ENCODE results near the gene TRAPPC5. TPM values are rescaled to one million over a fixed set of nuclear protein-coding genes. Genes with fewer than 3 reads are reported as not detected.
A peak's percentile ranks its signal among the peaks of the same experiment; 100 is the strongest.

TRAPPC5 gene
- 52.0 TPM for total RNA-seq

- peak; percentile 85 to 89 (median 85) for DNase-seq (ENCODE audit: low read depth in 2 of 3, low spot score in 2 of 3)
Observed at GRCh38 chr19:7680606-7681339, at the start of gene TRAPPC5. TSS of gene TRAPPC5 (plus strand) at chr19:7680833. CDS start at chr19:7682254, 1,421 bp downstream.

- DNase-seq (ENCODE audit: low read depth in 2 of 3, low spot score in 2 of 3), result no peak
Observed at GRCh38 chr19:7631577-7631976, 49.1 kb upstream of the TRAPPC5 start.

- no peak for DNase-seq (ENCODE audit: low read depth in 2 of 3, low spot score in 2 of 3)
Observed at GRCh38 chr19:7632340-7633203, 48.1 kb upstream of the TRAPPC5 start.

DNA sequence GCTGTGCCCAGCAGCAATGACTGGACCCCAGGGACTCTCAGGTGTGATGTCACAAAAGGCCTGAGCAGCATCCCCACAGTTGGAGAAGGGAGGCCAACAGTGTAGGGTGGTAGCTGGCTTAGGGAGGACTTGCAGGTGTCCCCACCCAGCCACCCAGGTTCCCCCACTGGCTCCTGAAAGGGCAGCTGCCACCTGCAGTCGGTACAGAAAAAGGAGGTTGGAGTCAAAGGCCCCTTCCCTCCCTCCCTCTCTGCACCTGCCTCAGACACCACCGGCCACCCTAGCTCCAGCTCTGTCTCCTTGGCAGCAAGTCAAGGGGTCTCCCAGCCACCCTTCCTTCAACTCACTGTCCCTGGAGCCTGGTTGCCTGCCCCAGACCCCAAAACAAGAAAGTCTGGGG is 46.9 kb upstream of the TRAPPC5 start, which contains the start of gene PCP2:
TSS of gene PCP2 (minus strand) at position 22 of the 400 bp plus-strand sequence. CDS start 262 bp downstream, outside the sequence.
- DNase-seq (ENCODE audit: low read depth in 2 of 3, low spot score in 2 of 3), result no peak

- DNase-seq (ENCODE audit: low read depth in 2 of 3, low spot score in 2 of 3), result no peak
Observed at GRCh38 chr19:7635670-7636069, 45.0 kb upstream of the TRAPPC5 start.

DNA sequence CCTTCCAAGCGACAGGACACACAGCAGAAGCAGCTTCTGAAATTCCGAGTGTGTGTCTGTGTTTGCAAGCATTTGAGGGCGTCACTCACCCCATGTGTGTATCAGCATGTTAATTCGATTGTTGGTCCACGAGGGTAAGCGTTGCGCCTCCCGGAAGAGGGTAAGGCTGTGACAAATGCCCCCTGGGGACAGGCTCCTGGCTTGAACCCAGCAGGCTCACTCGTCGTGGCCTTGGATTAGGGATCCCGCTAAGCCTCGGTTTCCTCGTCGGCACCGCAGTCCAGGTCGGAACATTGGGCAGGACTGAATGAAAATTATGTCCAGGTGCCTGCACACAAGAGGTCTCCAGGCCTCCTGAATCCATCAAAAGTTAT is 44.3 kb upstream of the TRAPPC5 start:
- DNase-seq (ENCODE audit: low read depth in 2 of 3, low spot score in 2 of 3), result no peak

- peak; percentile 82 to 88 (median 87) for DNase-seq (ENCODE audit: low read depth in 2 of 3, low spot score in 2 of 3)
Observed at GRCh38 chr19:7636691-7637373, 43.8 kb upstream of the TRAPPC5 start, which contains the start of gene STXBP2. TSS of gene STXBP2 (plus strand) at chr19:7637110. CDS start at chr19:7637150, 40 bp downstream.

DNA sequence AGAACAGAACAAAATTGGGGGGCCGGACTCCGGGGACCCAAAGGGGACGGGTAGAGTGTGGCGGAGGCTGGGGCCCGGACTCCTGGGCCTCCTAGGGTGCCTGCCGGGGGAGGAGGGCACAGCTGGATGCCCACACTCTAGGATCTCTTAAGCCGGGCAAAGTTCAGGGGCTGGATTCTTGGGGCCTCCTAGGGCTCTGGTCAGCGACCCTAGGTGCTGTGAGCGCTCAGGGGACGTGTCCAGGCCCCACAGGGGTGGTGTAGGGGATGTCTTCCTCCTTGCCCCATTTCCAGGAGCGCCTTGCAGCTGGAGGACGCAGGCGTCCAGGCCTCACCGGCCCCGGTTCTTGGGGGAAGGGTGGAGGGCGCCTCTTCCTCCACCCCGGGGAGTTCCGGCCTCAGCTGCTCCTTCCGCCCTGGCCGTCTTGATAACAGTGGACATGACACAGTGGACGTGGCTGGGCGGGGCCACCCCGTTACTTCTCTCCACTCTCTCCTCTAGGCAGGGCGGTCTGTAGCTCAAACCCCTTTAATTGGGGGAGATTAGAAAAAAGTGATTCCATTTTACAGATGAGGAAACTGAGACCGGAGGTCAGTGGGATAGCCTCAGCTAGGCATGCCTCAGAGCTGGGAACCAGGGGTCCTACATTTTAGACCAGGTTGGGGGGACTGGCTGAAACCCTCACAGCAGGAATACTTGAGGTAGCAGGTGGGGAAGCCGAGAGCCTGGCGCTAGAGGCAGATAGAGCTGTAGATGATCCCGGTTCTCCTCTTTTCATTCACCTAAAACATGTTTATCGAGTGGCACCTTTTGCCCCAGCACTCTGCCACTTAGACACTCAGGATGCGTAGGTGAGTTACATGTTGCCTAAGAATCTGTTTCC is 43.0 kb upstream of the TRAPPC5 start:
- DNase-seq (ENCODE audit: low read depth in 2 of 3, low spot score in 2 of 3), result peak in 2 of 3 donors; percentile 27 to 28

DNA sequence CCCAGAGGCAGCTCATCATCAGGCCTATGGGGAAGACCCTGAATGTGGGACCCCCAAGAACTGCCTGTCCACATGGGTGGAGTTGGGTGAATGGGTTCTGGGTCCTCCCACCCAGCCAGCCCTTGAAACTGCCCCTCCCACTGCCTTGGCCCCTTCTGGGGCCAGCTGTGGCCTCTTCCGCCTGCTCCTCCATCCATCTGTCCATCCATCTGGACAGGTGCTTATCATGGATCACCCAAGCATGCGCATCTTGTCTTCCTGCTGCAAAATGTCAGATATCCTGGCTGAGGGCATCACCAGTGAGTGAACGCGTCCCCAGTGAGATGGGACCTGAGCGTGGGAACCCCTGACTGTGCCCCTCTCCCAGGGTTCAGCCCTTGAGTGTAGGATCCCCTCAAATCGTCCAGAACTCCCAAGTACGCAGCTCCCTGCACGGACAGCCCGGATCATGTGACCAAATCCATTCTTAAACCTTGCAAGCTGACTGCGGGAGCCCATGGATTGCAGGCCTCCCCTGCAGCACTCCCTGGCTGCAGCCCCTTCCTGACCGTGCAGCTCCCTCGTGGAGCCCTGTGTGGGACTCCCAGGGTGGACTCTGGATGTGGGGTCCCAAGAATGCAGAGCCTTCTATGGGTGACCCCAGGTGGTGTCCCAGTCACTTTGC is 41.7 kb upstream of the TRAPPC5 start:
- DNase-seq (ENCODE audit: low read depth in 2 of 3, low spot score in 2 of 3), result no peak

DNA sequence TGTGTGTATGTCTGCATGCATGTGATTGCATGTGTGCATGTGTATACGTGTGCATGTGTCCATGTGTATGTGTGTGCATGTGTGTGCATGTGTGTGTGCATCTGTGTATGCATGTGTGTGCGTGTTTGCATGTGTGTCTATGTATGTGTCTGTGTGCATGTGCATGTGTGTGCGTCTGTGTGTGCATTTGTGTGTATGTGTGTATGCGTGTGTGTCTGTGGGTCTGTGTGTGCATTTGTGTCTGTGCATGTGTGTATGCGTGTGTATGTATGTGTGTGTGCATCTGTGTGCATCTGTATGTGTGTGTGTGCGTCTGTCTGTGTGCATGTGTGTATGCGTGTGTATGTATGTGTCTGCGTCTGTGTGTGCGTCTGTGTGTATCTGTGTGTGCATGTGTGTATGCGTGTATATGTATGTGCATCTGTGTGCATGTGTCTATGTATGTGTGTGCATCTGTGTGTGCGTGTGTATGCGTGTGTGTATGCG is 40.7 kb upstream of the TRAPPC5 start:
- DNase-seq (ENCODE audit: low read depth in 2 of 3, low spot score in 2 of 3), result no peak

- DNase-seq (ENCODE audit: low read depth in 2 of 3, low spot score in 2 of 3), result no peak
Observed at GRCh38 chr19:7640803-7641202, 39.8 kb upstream of the TRAPPC5 start.

DNA sequence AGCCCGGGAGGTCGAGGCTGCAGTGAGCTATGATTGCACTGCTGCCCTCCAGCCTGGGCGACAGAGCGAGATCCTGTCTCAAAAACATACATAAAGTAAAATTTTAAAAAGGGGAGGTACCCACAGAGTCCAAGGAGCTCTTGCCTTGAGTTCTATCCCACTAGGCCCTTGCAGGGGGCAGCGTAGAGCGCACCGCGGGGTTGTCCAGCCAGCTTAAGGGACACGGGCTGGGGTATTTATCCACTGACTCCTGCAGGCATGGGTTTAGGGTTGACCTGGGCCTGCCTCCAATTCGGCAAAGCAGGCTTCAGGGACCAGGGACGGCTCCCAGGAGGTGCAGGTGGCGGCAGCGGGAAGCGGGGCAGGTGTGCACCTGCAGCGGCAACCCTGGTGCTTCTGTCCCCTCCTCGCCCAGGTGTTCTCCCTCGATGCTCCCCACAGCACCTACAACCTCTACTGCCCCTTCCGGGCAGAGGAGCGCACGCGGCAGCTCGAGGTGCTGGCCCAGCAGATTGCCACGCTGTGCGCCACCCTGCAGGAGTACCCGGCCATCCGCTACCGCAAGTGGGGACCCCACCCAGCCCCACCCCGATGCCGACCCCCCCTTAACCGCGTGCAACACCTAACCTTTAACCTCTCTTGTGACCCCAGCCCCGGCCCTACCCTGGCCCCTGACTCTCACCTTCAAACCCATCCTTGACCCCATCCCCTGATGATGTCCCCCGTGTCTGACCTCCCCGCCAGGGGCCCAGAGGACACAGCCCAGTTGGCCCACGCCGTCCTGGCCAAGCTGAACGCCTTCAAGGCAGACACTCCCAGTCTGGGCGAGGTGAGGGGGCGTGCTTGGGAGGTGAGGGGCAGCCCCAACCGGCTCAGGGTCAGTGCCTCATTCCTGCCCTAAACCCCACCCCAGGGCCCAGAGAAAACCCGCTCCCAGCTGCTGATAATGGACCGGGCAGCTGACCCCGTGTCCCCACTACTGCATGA is 39.0 kb upstream of the TRAPPC5 start:
- DNase-seq (ENCODE audit: low read depth in 2 of 3, low spot score in 2 of 3), result no peak

DNA sequence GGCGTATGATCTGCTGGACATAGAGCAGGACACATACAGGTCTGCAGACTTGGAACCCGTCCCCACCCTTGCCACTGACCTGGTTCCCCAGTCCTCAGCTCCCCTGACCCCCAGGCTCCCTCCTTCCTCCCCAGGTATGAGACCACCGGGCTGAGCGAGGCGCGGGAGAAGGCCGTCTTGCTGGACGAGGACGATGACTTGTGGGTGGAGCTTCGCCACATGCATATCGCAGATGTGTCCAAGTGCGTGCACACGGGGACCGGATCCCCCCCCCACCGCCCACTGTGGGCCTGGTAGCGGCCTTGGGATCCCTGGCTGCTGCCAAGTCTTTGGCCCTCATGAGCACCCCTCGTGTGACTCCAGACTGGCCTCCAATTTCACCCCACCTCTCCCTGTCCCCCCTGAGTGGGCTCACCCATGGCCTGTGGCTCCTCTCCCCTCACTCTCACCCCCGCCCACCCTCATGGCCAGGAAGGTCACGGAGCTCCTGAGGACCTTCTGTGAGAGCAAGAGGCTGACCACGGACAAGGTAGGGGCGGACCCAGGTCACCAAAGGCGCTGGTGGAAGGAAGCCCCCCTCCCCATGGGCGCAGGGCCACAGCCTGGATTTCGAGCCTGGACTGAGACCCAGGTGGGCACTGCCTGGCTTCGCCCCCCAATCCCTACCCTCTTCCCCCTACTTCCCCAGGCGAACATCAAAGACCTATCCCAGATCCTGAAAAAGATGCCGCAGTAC is 38.2 kb upstream of the TRAPPC5 start:
- no peak for DNase-seq (ENCODE audit: low read depth in 2 of 3, low spot score in 2 of 3)

- no peak for DNase-seq (ENCODE audit: low read depth in 2 of 3, low spot score in 2 of 3)
Observed at GRCh38 chr19:7643031-7643415, 37.6 kb upstream of the TRAPPC5 start.

GRCh38 chr19:7643629-7644549 is 36.7 kb upstream of the TRAPPC5 start:
- DNase-seq (ENCODE audit: low read depth in 2 of 3, low spot score in 2 of 3), result peak in 2 of 3 donors; percentile 26 to 54

DNA sequence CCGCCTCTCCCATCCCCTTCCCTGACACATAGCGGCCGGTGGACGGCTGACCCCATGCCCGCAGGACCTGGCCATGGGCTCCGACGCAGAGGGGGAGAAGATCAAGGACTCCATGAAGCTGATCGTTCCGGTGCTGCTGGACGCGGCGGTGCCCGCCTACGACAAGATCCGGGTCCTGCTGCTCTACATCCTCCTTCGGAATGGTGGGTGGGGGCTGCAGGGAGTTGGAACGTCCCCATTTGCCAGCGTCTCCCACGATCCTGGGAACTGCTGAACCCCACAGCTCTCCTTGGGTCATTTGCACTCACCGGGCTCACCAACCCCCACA is 36.1 kb upstream of the TRAPPC5 start:
- no peak for DNase-seq (ENCODE audit: low read depth in 2 of 3, low spot score in 2 of 3)

DNA sequence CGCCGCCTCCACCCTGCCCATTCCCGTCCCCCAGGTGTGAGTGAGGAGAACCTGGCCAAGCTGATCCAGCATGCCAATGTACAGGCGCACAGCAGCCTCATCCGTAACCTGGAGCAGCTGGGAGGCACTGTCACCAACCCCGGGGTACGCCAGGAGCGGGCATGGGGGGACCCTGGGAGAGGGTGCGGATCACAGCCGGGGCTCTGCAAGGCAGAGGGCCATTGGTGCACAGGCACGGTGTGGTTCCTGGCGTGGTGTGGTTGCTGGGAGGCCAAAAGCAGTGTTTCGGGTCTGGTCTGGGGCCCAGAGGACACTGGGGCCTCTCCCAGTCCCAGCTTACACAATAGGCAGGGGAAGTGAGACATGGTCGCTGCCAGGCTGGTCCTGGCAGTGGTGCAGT is 35.5 kb upstream of the TRAPPC5 start:
- DNase-seq (ENCODE audit: low read depth in 2 of 3, low spot score in 2 of 3), result no peak

All from hematopoietic multipotent progenitor cell (in vitro differentiated cells).